Cardiac fibroblast (primary cell): Measurements from ENCODE around the gene USP44.

Source experiments
- DNase-seq, 2 donors: peaks; one replicate each; pipeline versions ENCODE4 v3.0.0 to v3.0.0-alpha.2; 2010; ENCODE audit warnings: low read depth in 2 of 2
- H3K4me3 ChIP-seq, 2 donors: replicated peaks in 1 of 2; 1 replicate in 1 of 2; 2 replicates in 1 of 2; pipeline ENCODE4 v1.5.1; 2011; ENCODE audit warnings: low read depth in 2 of 2, low read length in 2 of 2, mild to moderate bottlenecking in 2 of 2, moderate library complexity in 1 of 2
- CTCF ChIP-seq: IDR thresholded peaks from one replicate; pipeline ENCODE4 v1.5.1; 2011; ENCODE audit warnings: low read depth, mild to moderate bottlenecking, low read length, inconsistent platforms

Gene USP44

GRCh38 chr12:95551305-95551704 lies at the start of gene USP44:
Gene USP44, minus strand, starts transcription at chr12:95551476. Its CDS starts 17,220 bp downstream, at chr12:95534256.
- no peak for DNase-seq
- no peak within 1 kb of the TSS for H3K4me3 ChIP-seq
- no peak for TF ChIP-seq CTCF

GRCh38 chr12:95600567-95600966 lies 49.3 kb upstream of the USP44 start:
- DNase-seq, result no peak

GRCh38 chr12:95599880-95600279 lies 48.6 kb upstream of the USP44 start:
- no peak overlapping the region for H3K4me3 ChIP-seq
- TF ChIP-seq CTCF, result no peak
- no peak for DNase-seq

More at GRCh38 chr12:95600567-95600966, 49.3 kb upstream of the USP44 start:
- no peak for TF ChIP-seq CTCF
- no peak overlapping the region for H3K4me3 ChIP-seq

GRCh38 chr12:95594136-95594535 lies 42.9 kb upstream of the USP44 start:
- no peak for TF ChIP-seq CTCF
- H3K4me3 ChIP-seq, result no peak overlapping the region
- DNase-seq, result no peak

- H3K4me3 ChIP-seq, result no peak overlapping the region
- no peak for TF ChIP-seq CTCF
- no peak for DNase-seq
Observed at GRCh38 chr12:95593266-95593871, 42.1 kb upstream of the USP44 start.

GRCh38 chr12:95591731-95592130 lies 40.5 kb upstream of the USP44 start:
- DNase-seq, result peak in 1 of 2 donors; percentile 63
- TF ChIP-seq CTCF, result no peak
- H3K4me3 ChIP-seq, result no peak overlapping the region

- no peak for TF ChIP-seq CTCF
- no peak for DNase-seq
- no peak overlapping the region for H3K4me3 ChIP-seq
Observed at GRCh38 chr12:95590775-95591174, 39.5 kb upstream of the USP44 start.
